NCI-H460 (cell line): ENCODE results near the gene CNTNAP2. TPM values are rescaled to one million over a fixed set of nuclear protein-coding genes. Genes with fewer than 3 reads are reported as not detected.
A peak's percentile ranks its signal among the peaks of the same experiment; 100 is the strongest.

Experiments used
- DNase-seq: peaks from one replicate; pipeline ENCODE4 v3.0.0-alpha.2; 2016; ENCODE audit warnings: low read depth; ENCODE audit errors: extremely low read depth
- total RNA-seq: library from RNA; depleted of rRNA; stranded (reverse); fragments of >200 nt; shearing (Covaris generic); gene quantifications from 2 replicates; pipeline ENCODE4 v1.2.3, GENCODE V29; 2014

CNTNAP2 gene
- total RNA-seq, 1 experiment from 2014 or later: 0.15 TPM

- DNase-seq: peak; percentile 44
These were observed 1967.5 kb downstream of the CNTNAP2 start for GRCh38 chr7:148084138-148084537.

GRCh38 chr7:148091882-148092281, 1975.3 kb downstream of the CNTNAP2 start:
- no peak for DNase-seq

GRCh38 chr7:148093375-148094166, 1977.0 kb downstream of the CNTNAP2 start:
- DNase-seq: no peak

GRCh38 chr7:148095066-148095465, 1978.5 kb downstream of the CNTNAP2 start:
- DNase-seq: no peak

- DNase-seq: no peak
These were observed 1987.6 kb downstream of the CNTNAP2 start for GRCh38 chr7:148104136-148104716.

- DNase-seq: no peak
These were observed 1988.3 kb downstream of the CNTNAP2 start for GRCh38 chr7:148104924-148105323.

- DNase-seq: no peak
These were observed 1989.3 kb downstream of the CNTNAP2 start for GRCh38 chr7:148105853-148106252.

GRCh38 chr7:148107443-148108127, 1991.0 kb downstream of the CNTNAP2 start:
- no peak for DNase-seq

- DNase-seq: no peak
These were observed 1991.8 kb downstream of the CNTNAP2 start for GRCh38 chr7:148108381-148108780.

GRCh38 chr7:148110097-148110868, 1993.7 kb downstream of the CNTNAP2 start:
- DNase-seq: no peak

- no peak for DNase-seq
These were observed 1998.2 kb downstream of the CNTNAP2 start for GRCh38 chr7:148114804-148115203.

- no peak for DNase-seq
These were observed 1998.7 kb downstream of the CNTNAP2 start for GRCh38 chr7:148115308-148115707.

GRCh38 chr7:148116195-148116594, 1999.6 kb downstream of the CNTNAP2 start:
- no peak for DNase-seq

GRCh38 chr7:148116829-148117403, 2000.3 kb downstream of the CNTNAP2 start:
- DNase-seq: no peak

GRCh38 chr7:148118371-148118770, 2001.8 kb downstream of the CNTNAP2 start:
- DNase-seq: no peak

- no peak for DNase-seq
These were observed 2004.8 kb downstream of the CNTNAP2 start for GRCh38 chr7:148121401-148121800.

- no peak for DNase-seq
These were observed 2005.2 kb downstream of the CNTNAP2 start for GRCh38 chr7:148121847-148122246.

- DNase-seq: no peak
These were observed 2007.9 kb downstream of the CNTNAP2 start for GRCh38 chr7:148124477-148124876.

- DNase-seq: no peak
These were observed 2010.8 kb downstream of the CNTNAP2 start for GRCh38 chr7:148127374-148127773.

GRCh38 chr7:148129023-148129422, 2012.4 kb downstream of the CNTNAP2 start:
- DNase-seq: no peak

GRCh38 chr7:148135116-148135515, 2018.5 kb downstream of the CNTNAP2 start:
- DNase-seq: no peak
